Fibroblast of peridontal ligament (primary cell): ENCODE data around the gene BAIAP2.

Experiments used
- DNase-seq: peaks from one replicate; pipeline ENCODE4 v3.0.0-alpha.2; 2010; ENCODE audit errors: extremely low read depth

The BAIAP2 gene

GRCh38 chr17:81124377-81124776, 89.4 kb downstream of the BAIAP2 start:
- no peak for DNase-seq

GRCh38 chr17:81125573-81126081, 90.7 kb downstream of the BAIAP2 start:
- no peak for DNase-seq

DNA sequence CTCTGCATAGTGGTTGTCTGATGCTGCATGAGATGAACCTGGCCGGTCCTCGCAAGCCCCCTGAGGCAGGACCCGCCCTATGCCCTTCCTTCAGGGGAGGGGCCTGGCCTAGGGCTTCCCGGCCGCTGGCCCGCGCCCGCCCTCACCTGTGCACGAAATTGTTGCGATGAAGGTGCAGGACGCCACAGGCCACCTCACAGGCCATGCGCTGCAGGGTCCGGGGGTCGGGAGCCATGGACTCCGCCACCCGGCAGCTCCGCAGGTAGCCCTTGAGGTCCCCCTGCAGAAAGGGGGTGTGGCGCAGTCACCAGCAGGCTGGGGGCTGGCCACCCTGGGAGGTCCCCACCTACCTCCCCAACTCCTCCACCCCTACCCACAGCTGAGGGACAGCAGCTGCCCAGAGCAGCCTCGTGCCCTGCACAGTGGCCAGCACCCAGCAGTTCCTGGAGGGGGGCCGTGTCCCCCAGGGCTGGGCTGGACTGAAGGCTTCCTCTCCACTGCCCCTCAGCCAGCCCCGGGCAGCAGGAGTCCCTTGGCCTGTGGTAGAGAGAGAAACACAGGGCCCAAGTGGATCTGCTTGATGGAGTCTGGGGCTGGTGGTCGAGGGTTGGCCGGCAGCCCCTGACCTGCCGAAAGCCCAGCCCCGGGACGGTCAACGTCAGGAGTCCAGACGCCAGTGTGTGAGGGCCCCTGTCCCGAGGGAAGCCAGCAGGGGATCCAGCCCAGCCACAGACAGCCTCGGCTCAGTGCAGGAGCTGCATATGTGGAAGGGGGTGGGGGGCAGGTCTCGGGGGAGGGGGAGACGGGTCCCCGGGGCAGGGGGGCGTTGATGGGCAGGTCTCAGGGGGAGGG, 91.6 kb downstream of the BAIAP2 start:
- DNase-seq = no peak

DNA sequence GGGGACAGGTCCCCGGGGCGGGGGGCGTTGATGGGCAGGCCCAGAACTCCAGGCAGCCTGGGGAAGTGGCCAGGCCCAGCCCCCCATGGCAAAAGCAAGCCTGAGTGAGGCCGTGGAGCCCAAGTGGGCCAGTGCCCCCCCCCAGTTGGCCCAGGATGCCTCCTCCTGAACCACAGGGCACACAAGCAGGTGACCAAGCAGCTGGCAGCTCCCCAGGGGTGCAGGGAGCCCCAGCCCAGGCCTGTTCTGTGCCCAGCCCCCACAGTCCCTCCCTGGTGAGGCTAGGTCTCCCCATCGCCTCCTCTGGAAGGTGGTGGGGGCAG, 92.1 kb downstream of the BAIAP2 start:
- DNase-seq = no peak

- DNase-seq = no peak
Measured at GRCh38 chr17:81127526-81128177, 92.7 kb downstream of the BAIAP2 start.

GRCh38 chr17:81128338-81128737, 93.4 kb downstream of the BAIAP2 start:
- no peak for DNase-seq

- DNase-seq = no peak
Measured at GRCh38 chr17:81128774-81129173, 93.8 kb downstream of the BAIAP2 start.

DNA sequence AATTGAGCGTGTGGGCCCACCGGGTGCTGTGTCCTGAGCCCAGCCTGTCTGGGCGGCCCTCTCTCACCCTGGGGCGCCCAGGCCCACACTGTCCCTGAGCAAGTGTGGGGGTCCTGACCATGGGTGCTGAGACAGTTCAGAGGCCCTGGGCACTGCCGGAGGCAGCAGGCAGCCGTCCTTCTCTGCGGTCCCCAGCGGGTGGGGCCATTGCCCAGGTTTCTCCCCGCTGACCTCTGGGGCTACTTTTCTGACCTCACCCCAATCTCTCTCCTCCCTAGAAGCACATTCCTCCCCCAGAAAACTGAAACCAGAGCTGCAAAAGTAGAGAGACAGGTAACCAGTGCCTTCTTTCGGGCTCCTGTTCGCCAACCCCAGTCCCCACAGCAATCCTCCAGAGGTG, 94.3 kb downstream of the BAIAP2 start:
- no peak for DNase-seq

- DNase-seq = no peak
Measured at GRCh38 chr17:81129711-81130367, 94.9 kb downstream of the BAIAP2 start.

DNA sequence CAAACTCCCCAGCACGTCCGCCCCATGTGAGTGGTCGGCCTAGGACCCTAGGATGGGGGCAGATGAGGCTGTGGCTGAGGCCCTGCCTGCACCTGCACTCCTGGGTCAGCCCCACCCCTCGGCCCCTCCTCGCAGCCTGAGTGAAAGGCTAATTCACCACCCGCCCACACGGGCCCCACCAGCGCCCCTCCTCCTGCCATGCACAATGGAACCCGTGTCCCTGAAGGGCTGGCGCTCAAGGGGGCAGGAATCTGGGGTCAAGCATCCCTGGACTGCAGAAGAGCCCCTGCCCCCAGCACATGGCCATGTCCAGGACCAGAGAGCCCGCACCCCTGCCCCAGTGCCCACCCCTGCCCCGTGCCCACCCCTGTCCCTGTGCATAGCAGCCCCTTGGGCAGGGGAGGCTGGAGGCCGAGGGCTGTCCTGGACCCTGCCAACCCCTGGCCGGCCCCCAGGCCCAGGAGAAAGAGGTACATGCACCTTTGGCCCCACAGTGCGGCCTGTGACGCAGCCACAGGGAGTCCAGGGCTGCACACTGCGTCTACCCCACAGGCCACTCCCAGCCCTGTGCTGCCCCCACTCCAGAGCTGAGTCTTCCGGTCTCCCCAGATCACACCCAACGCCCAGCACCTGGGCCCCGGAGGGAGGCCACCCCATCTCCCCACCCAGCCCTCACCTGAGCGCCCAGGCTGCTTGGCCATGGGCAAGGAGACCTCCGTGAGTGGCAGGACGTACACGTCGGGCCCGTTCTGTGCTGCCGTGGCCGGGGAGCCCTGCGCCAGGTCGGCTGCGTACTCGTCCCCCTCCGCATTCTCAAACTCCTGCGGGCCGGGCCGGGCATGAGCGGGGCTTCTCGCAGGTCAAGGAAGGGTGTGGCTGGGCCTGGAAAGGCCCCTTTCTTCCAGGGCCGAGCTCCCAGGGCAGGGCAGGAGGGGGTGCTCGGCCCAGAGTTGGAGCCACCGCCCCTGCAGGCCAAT, 95.7 kb downstream of the BAIAP2 start:
- no peak for DNase-seq

DNA sequence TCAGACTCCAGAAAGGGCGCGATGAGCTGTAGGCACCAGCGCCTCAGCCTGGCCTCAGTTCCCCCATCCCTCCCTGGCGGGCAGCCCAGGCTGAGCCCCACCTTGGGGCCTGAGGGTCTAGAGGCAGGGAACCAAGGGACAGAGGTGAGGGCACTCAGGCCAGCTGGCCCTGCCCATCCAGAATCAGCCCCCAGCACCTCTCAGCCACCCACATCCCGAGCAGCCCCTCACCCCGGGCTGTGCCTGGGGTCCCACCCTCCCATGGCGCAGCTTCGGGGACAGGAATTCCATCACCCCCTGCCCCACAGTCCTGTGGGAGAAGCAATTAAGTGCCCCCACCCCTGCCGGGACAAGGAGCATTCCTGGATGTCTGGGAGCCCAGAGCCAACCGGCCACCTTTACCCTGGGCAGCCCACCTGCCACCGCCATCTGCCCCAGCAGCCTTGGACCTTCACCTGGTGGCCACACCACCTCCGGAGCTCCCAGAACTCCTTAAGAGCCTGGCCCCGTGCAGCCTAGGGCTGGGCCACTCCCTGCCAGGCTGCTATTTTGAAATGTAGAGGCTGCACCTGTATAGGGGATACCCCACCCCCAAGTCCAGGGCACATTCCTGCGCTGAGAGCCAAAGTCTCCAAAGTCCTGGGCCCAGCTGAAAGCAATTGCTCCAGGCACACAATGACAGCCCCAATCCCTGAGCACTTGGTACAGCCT, 96.7 kb downstream of the BAIAP2 start:
- DNase-seq = no peak

DNA sequence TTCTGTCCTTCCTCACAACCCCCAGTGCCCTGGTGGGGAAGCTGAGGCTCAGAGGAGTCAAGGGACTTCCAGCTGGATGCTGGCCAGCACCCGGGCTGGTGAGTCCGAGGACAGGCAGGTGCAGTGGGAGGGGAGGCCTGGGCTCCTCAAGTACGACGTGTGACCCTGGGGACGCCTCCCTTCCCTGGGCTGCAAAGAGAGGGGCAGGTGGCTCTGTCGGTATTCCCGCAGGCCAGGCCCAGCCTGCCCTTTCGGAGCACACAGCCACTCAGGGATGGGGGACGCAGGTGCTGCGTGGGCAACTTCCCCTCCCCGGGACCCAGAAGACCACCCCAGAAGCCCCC, 97.2 kb downstream of the BAIAP2 start:
- no peak for DNase-seq

- DNase-seq = no peak
Measured at GRCh38 chr17:81132770-81133723, 98.1 kb downstream of the BAIAP2 start.

DNA sequence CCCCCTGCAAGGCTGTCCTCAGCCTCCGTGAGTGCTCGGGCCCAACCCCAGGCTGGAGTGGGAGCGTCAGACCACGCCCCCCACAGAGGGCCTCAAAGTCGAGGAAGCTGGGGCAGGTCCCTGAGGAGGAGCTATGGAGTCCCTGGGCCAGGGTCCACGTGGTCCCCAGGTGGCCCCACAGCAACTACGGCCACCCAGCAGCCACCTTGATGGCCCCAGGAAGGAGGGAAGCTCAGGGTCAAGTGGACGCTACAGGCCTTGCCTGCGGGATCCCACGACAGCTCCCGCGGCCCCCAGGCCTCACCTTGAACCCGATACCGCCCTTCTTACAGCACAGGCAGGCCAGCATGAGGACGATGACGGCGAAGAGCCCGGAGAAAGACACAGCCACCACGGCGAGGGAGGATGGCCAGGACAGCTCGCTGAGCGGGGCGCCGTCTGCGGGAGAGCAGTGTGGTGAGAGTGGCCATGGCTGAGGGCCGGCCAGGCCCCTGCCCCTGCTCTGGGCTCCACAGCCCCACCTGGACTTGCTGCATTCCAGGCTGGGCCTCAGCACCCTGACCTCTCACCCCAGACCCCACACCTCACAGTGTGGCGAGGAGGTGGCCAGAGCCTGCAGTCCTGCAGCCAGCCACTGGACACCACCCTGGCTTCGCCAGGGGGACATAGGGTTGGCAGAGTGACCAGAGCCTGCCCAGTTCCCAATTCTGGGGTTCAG, 99.3 kb downstream of the BAIAP2 start:
- DNase-seq = no peak

DNA sequence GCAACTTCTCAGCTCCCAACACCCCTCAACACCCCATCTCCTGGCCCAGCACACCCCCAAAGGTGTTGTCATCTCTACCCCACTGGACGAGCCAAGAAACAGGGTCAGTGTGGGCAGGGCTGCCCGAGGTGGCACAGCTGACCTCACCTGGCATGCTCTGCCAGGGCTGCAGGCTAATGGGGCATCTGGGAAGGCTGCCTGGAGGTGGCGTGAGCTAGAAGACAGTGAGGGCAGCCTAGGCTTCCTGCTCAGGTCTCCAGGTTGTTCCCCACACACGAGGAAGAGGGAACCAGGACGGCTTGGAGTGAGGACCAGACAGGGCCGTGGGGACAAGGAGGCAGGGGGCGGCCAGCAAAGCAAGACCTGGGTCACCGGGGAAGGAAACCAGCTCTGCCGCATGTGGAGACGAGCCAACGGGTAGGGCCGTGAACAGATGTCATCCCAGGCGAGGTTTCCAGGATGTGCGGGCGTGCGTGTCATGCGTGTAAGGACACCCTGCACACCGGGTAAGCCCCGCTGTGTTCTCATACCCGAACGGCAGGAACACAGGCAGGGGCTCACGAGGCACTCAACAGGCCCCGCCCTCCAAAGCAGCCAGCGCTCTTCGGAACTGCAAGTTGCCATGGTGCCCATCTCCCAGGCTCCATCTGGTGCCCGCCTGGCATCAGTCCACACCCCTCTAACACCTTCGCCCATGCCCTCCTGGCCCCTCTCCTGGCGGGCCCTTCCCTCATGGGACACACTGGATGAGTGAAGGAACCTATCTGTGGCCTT, 100.7 kb downstream of the BAIAP2 start:
- DNase-seq = no peak

GRCh38 chr17:81136366-81136765, 101.4 kb downstream of the BAIAP2 start:
- no peak for DNase-seq

GRCh38 chr17:81137248-81137647, 102.3 kb downstream of the BAIAP2 start:
- no peak for DNase-seq

DNA sequence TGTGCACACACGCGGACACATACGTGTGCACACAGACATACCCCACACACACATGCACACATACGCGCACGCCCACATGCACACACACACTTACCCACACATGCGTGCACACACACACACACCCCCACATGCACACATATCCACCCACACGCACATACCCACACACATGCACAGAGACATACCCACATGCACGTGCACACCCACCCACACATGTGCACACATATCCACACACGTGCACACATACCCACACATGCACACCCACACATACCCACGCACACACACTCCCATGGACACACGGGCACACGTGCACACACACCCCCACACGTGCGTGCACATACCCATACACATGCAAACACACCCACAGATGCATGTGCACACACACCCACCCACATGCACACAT, 103.1 kb downstream of the BAIAP2 start:
- no peak for DNase-seq
